OCI-LY7 (cell line): Measurements from ENCODE around the gene RAB31.

ENCODE experiments used
- CTCF ChIP-seq: fragments of 200-600 bp; sonication (generic); conservative IDR thresholded peaks from 2 replicates; pipeline ENCODE4 v1.5.1; 2014; ENCODE audit warnings: mild to moderate bottlenecking, antibody characterized with exemption, low read length, moderate library complexity, mixed read lengths
- EZH2phosphoT487 ChIP-seq: fragments of 200-600 bp; sonication (generic); IDR thresholded peaks from 2 replicates; pipeline ENCODE4 v1.6.1; 2018; ENCODE audit warnings: low read depth, borderline replicate concordance, mild to moderate bottlenecking, mixed run types, antibody characterized with exemption, low read length, moderate library complexity, mixed read lengths

DNA sequence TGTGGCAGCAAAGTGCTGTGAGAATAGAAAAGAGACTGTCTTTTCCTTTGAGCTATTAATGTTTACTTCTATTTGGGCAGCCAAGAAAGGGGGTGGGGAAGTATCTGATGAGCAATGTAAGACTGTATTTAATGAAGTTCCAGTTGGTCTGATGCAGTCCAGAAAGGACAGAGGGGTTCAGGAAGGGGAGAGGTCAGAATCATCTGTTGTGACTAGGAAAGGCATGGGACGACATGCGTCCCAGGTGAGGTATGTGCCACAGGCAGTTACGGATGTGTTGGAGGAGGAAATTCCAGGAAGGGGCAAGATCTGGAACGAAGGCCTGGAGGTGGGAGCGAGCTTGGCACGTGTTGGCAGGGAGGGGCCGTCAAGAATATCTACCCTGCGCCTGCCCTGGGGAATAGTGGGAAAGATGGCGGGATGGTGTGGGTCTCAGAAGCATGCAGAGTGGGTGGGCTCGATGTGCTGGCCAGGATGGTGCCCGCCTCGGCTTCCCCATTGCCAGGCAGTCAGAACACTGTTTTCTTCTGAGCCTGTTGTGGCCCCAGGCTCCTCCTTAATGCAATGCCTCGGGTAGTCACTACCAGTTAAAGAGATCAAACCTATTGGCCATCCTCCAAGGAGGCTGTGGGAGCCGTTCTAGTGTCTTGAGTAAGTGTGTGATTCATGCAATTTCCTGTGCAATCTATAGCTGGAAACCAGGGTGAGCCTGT, 119.8 kb downstream of the RAB31 start:
- TF ChIP-seq CTCF (no peak), EZH2phosphoT487 (no peak)
